HL-60 (cell line): ENCODE measurements around the gene CDC45.

Experiments
- DNase-seq, 2 experiments: peaks; one replicate each; pipeline ENCODE4 v3.0.0-alpha.2; 2010 to 2020; ENCODE audit warnings: low read depth in 1 of 2, low spot score in 1 of 2
- H3K27ac ChIP-seq: fragments of 250-450 bp; sonication (Bioruptor Pico); replicated peaks from 2 replicates; pipeline ENCODE4 v1.5.1; 2020; ENCODE audit warnings: mild to moderate bottlenecking, moderate library complexity
- H3K27me3 ChIP-seq: fragments of 250-450 bp; sonication (Bioruptor Pico); 2 replicates; pipeline ENCODE4 v1.5.1; 2021; ENCODE audit warnings: mild to moderate bottlenecking, moderate library complexity; ENCODE audit not compliant: insufficient read depth, poor library complexity, severe bottlenecking
- H3K4me3 ChIP-seq: replicated peaks from 2 replicates; pipeline ENCODE4 v1.5.1; 2011; ENCODE audit warnings: mild to moderate bottlenecking, control low read depth, low read length; ENCODE audit not compliant: insufficient read depth
- GABPA ChIP-seq: IDR thresholded peaks from 2 replicates; pipeline ENCODE4 v1.6.1; 2012; ENCODE audit warnings: low read depth
- POLR2AphosphoS5 ChIP-seq: IDR thresholded peaks from 2 replicates; pipeline ENCODE4 v1.6.1; 2012; ENCODE audit warnings: low read depth
- SPI1 ChIP-seq: IDR thresholded peaks from 2 replicates; pipeline ENCODE4 v1.6.1; 2012; ENCODE audit warnings: low read depth, mild to moderate bottlenecking, borderline replicate concordance
- TF ChIP-seq, protein P1 (sequence below): IDR thresholded peaks from 2 replicates; pipeline ENCODE4 v1.6.1; 2012; ENCODE audit warnings: low read depth; ENCODE audit not compliant: insufficient replicate concordance
- TF ChIP-seq, protein P2 (sequence below): IDR thresholded peaks from one replicate; pipeline ENCODE4 v1.5.1; 2011; ENCODE audit warnings: low read length, control low read depth, inconsistent platforms; ENCODE audit not compliant: insufficient read depth

Gene CDC45

DNA sequence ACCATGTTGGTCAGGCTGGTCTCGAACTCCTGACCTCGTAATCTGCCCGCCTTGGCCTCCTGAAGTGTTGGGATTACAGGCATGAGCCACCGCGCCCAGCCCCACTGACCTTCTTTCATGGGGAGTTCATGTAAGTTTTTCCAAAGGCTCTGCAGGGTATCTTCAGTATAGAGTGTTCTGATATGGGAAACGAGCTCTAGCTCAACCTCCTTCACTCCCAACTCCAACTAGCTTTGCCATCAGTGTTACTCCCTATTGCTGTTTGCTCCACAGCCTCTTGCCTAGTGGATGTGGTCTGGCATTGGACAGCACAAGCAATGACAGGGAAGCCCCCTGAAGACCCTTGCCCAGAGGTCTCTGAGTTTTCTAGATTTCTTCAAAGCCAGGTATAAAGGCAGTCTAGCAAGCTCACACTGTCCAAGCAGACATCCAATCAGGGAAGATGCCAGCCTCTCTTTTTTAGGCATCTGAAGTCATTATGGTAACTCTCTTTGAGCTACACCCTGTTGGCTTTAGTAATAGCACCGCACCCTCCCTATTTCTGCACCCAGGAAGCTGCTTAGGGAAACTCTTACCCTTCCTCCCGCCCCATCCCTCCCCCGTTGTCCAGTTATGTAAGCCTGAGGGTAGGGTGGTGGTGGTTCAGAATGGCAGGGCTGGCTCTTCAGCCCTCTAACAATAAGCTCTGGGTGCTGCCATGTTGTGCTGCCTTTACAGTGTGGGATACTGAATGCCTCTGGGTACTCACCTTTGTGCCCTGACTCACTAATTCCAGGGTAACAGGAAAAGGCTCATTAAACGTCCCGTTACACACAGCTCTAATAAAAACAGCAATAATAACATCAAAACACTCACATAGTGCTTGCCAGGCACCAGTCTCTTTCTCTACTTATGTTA is 85.9 kb downstream of the CDC45 start:
- peak in 1 of 2 experiments; percentile 56 for DNase-seq
- no peak overlapping the region for H3K27ac ChIP-seq
- TF ChIP-seq, protein P1, sequence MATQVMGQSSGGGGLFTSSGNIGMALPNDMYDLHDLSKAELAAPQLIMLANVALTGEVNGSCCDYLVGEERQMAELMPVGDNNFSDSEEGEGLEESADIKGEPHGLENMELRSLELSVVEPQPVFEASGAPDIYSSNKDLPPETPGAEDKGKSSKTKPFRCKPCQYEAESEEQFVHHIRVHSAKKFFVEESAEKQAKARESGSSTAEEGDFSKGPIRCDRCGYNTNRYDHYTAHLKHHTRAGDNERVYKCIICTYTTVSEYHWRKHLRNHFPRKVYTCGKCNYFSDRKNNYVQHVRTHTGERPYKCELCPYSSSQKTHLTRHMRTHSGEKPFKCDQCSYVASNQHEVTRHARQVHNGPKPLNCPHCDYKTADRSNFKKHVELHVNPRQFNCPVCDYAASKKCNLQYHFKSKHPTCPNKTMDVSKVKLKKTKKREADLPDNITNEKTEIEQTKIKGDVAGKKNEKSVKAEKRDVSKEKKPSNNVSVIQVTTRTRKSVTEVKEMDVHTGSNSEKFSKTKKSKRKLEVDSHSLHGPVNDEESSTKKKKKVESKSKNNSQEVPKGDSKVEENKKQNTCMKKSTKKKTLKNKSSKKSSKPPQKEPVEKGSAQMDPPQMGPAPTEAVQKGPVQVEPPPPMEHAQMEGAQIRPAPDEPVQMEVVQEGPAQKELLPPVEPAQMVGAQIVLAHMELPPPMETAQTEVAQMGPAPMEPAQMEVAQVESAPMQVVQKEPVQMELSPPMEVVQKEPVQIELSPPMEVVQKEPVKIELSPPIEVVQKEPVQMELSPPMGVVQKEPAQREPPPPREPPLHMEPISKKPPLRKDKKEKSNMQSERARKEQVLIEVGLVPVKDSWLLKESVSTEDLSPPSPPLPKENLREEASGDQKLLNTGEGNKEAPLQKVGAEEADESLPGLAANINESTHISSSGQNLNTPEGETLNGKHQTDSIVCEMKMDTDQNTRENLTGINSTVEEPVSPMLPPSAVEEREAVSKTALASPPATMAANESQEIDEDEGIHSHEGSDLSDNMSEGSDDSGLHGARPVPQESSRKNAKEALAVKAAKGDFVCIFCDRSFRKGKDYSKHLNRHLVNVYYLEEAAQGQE = no peak
- TF ChIP-seq, protein P2, sequence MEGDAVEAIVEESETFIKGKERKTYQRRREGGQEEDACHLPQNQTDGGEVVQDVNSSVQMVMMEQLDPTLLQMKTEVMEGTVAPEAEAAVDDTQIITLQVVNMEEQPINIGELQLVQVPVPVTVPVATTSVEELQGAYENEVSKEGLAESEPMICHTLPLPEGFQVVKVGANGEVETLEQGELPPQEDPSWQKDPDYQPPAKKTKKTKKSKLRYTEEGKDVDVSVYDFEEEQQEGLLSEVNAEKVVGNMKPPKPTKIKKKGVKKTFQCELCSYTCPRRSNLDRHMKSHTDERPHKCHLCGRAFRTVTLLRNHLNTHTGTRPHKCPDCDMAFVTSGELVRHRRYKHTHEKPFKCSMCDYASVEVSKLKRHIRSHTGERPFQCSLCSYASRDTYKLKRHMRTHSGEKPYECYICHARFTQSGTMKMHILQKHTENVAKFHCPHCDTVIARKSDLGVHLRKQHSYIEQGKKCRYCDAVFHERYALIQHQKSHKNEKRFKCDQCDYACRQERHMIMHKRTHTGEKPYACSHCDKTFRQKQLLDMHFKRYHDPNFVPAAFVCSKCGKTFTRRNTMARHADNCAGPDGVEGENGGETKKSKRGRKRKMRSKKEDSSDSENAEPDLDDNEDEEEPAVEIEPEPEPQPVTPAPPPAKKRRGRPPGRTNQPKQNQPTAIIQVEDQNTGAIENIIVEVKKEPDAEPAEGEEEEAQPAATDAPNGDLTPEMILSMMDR = no peak
- no peak for TF ChIP-seq GABPA
- TF ChIP-seq POLR2AphosphoS5 = no peak
- no peak for TF ChIP-seq SPI1
- H3K4me3 ChIP-seq = no peak overlapping the region
- H3K27me3 ChIP-seq = no peaks in the 10 kb centered on the region

DNA sequence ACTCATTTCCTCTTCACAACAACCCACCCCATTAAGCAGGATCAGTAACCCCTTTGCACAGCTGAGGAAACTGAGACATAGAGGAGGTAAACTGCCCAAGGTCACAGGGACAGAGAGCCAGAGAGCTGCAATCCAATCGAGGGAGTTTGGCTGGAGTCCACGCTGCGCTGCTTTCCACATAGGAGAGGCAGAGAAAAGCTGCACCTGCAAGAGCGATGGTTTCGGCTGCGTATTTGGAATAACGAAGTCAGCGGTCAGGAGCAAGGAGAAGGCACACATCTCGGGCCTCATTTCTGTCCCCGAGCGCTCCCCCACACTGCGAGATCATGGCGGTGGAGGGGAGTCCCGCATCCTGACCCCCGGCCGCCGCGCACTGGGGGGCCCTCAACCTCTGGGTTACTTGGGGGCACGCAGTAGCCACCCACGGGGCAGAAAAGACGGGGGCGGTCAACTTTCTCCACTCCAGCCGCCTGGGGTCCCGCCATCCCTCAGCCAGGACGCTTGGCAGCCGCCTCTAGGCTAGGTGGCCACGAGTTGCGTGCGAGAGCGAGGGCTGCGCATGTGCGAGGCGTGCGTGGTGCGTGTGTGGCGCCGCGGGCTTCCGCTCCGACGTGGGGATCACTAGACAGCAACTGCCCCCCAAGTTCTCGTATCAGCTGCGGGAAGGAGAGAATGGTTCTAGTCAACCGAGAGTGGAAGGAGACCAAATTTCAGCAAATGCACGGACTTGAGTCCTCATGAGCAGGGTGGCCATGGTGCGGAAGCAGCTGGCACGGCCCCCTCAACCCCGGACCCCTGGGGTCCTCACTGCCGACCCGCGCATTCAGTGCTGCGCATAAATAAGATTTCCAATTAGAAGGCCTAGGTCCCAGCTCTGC is 86.8 kb downstream of the CDC45 start:
- Histone ChIP-seq H3K27me3 (no peaks in the 10 kb centered on the region), H3K4me3 (no peak overlapping the region), H3K27ac (no peak overlapping the region)
- TF ChIP-seq SPI1 (no peak), GABPA (no peak), POLR2AphosphoS5 (no peak)
- TF ChIP-seq, protein P1 = no peak
- TF ChIP-seq, protein P2 = no peak
- no peak for DNase-seq

DNA sequence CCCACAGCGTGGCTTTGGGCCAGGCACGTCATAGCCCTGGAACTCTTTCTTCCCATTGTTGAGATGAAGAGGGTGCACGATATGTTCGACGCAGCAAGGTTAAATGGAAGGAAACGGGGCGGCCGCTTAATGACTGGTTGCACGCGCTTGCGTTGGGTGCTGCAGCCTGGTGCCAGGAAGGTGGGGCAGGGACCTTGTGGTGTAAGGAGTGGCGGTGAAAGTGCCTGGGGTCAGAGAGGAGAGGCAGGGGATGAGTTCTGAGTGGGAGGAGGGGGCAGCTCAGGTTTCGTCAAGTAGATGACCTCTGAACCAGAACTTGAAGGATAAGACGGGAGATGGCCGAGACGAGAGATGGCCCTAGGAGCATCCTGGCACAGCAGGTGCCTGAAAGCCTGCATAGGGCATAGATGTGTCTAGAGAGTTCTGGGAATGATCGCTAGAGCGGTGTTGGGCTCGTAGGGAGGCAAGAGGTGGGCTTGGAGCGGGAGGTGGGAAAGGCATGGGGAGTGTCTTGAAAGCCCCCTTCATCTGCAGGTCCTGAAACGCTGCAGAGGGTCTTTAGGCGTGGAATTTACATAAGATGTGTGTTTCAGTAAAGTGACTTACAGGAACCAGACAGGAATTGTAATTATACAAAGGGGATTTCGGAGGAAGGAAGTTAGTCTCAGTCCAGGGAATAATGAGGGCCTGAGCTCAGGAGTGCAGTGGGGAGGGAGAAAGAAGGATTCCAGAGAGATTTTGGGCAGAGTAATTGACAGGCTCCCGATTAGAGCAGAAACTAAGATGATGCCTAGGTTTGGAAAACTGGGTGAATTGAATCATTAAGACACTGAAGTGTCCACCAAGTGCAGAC is 87.7 kb downstream of the CDC45 start:
- DNase-seq = no peak
- no peak overlapping the region for H3K27ac ChIP-seq
- no peak overlapping the region for H3K4me3 ChIP-seq
- no peaks in the 10 kb centered on the region for H3K27me3 ChIP-seq
- TF ChIP-seq, protein P2 = no peak
- TF ChIP-seq GABPA (no peak), POLR2AphosphoS5 (no peak), SPI1 (no peak)
- TF ChIP-seq, protein P1 = no peak
